Keratinocyte (primary cell): ENCODE results near the gene UBE2J2. TPM values are rescaled to one million over a fixed set of nuclear protein-coding genes. Genes with fewer than 3 reads are reported as not detected.

ENCODE experiments used
- DNase-seq: peaks from one replicate; pipeline ENCODE4 v3.0.0-alpha.2; 2011; ENCODE audit warnings: low read depth, missing footprints, low spot score
- FAIRE-seq: peaks from 2 replicates; lab custom pipeline; 2011; peaks lifted over from hg19 to GRCh38; lab: Jason Lieb, UNC
- H2AFZ ChIP-seq: 2 replicates; pipeline ENCODE4 v1.6.0; 2012; ENCODE audit warnings: low read length, control low read depth, inconsistent platforms; ENCODE audit not compliant: control insufficient read depth
- H3K27ac ChIP-seq: 2 replicates; pipeline ENCODE4 v1.5.1; 2011; ENCODE audit warnings: low read length; ENCODE audit not compliant: control insufficient read depth, insufficient read depth
- H3K27me3 ChIP-seq: 3 replicates; pipeline ENCODE4 v1.6.0; 2011; ENCODE audit warnings: low read length; ENCODE audit not compliant: control insufficient read depth, insufficient read depth; ENCODE audit errors: extremely low read depth
- H3K36me3 ChIP-seq, 2 experiments: 2 replicates in 1 of 2; 3 replicates in 1 of 2; pipeline ENCODE4 v1.5.1; 2011; ENCODE audit warnings: low read length in 2 of 2, mild to moderate bottlenecking in 1 of 2; ENCODE audit not compliant: control insufficient read depth in 2 of 2, insufficient read depth in 2 of 2; ENCODE audit errors: extremely low read depth in 1 of 2
- H3K4me1 ChIP-seq: 3 replicates; pipeline ENCODE4 v1.5.1; 2011; ENCODE audit warnings: low read length; ENCODE audit not compliant: control insufficient read depth, insufficient read depth; ENCODE audit errors: extremely low read depth
- H3K4me2 ChIP-seq: 3 replicates; pipeline ENCODE4 v1.6.0; 2011; ENCODE audit warnings: low read depth, low read length; ENCODE audit not compliant: control insufficient read depth, insufficient read depth; ENCODE audit errors: extremely low read depth
- H3K4me3 ChIP-seq, 3 experiments: fragments of 200-600 bp in 1 of 3; sonication (generic) in 1 of 3; 2 replicates in 2 of 3; 3 replicates in 1 of 3; pipeline ENCODE4 v1.5.1; 2011 to 2016; ENCODE audit warnings: low read length in 3 of 3, mild to moderate bottlenecking in 3 of 3, control low read depth in 2 of 3, inconsistent platforms in 1 of 3, low read depth in 1 of 3, mixed read lengths in 1 of 3, mixed run types in 1 of 3, moderate library complexity in 1 of 3; ENCODE audit not compliant: control insufficient read depth in 2 of 3, insufficient read depth in 2 of 3; ENCODE audit errors: extremely low read depth in 1 of 3
- H3K79me2 ChIP-seq: 2 replicates; pipeline ENCODE4 v1.6.0; 2012; ENCODE audit warnings: low read length; ENCODE audit not compliant: control insufficient read depth, insufficient read depth
- H3K9ac ChIP-seq: 3 replicates; pipeline ENCODE4 v1.6.0; 2011; ENCODE audit warnings: low read length; ENCODE audit not compliant: control insufficient read depth, insufficient read depth; ENCODE audit errors: extremely low read depth
- H3K9me1 ChIP-seq: 3 replicates; pipeline ENCODE4 v1.6.0; 2011; ENCODE audit warnings: low read length; ENCODE audit not compliant: control insufficient read depth, insufficient read depth; ENCODE audit errors: extremely low read depth
- H3K9me3 ChIP-seq: 2 replicates; pipeline ENCODE4 v1.5.1; 2012; ENCODE audit warnings: low read depth, low read length; ENCODE audit not compliant: control insufficient read depth
- H4K20me1 ChIP-seq: 3 replicates; pipeline ENCODE4 v1.6.0; 2011; ENCODE audit warnings: low read length; ENCODE audit not compliant: control insufficient read depth, insufficient read depth; ENCODE audit errors: extremely low read depth
- CTCF ChIP-seq, 3 experiments: IDR thresholded peaks in 1 of 3; conservative IDR thresholded peaks in 1 of 3; optimal IDR thresholded peaks in 1 of 3; 2 replicates in 2 of 3; 3 replicates in 1 of 3; pipeline versions ENCODE3 to v1.5.1; 2011; ENCODE audit warnings: low read length in 3 of 3, mild to moderate bottlenecking in 3 of 3, moderate library complexity in 2 of 3, control low read depth in 1 of 3, inconsistent platforms in 1 of 3; ENCODE audit not compliant: insufficient read depth in 2 of 3; ENCODE audit errors: extremely low read depth in 1 of 3
- EZH2 ChIP-seq: IDR thresholded peaks from one replicate; pipeline ENCODE4 v1.6.1; 2012; ENCODE audit warnings: inconsistent platforms, mild to moderate bottlenecking, low read length, moderate library complexity
- dilution Hi-C: fragments of 300-500 bp; cut with MboI; formaldehyde crosslinking; loops from one replicate; pipeline ENCODE4 v1.7.0; 2020; ENCODE audit warnings: low sequenced_read_pairs; ENCODE audit not compliant: extremely low pct_ligation_motif_present
- polyA plus RNA-seq, 5 experiments: library from polyadenylated mRNA; depleted of rRNA in 3 of 5; stranded (reverse) in 3 of 5; stranded (forward) in 1 of 5; unstranded in 1 of 5; fragments of >200 nt; gene quantifications; 1 replicate in 1 of 5; 2 replicates in 3 of 5; 3 replicates in 1 of 5; pipeline versions ENCODE4 v1.2.1 to v1.2.3, GENCODE V29; 2011 to 2012; ENCODE audit warnings: missing spikeins in 2 of 5, low read depth in 1 of 5, low replicate concordance in 1 of 5

UBE2J2 gene
- polyA plus RNA-seq, 1 donor (not counting 4 experiments of a cell fraction or from before 2014, with no cell fraction given) = 27.0 TPM

GRCh38 chr1:1268284-1268682 lies 5.4 kb downstream of the UBE2J2 start:
- DNase-seq (no peak), FAIRE-seq (no peak)
- Histone ChIP-seq H3K36me3 (peaks cover 22 to 27% of the 10 kb centered on the region in 2 experiments), H3K4me3 (no peak overlapping the region), H3K79me2 (peaks cover 70% of the 10 kb centered on the region), H3K4me2 (no peak overlapping the region), H3K9me1 (peaks cover 7% of the 10 kb centered on the region), H3K4me1 (peaks cover 31% of the 10 kb centered on the region), H4K20me1 (peaks cover 24% of the 10 kb centered on the region), H2AFZ (no peak overlapping the region), H3K9me3 (no peaks in the 10 kb centered on the region), H3K27me3 (no peaks in the 10 kb centered on the region), H3K27ac (no peak overlapping the region), H3K9ac (no peak overlapping the region)
- TF ChIP-seq EZH2 = no peak
- no peak for TF ChIP-seq CTCF (optimal IDR thresholded peaks at IDR 0.05 in 1 of 3, IDR thresholded peaks at IDR 0.05 in 1 of 3, conservative IDR thresholded peaks at IDR 0.05 in 1 of 3; ENCODE audit: extremely low read depth in 1 of 3, insufficient read depth in 2 of 3, low read length in 3 of 3)
- dilution Hi-C loops = no loop called here

- H3K9me1 ChIP-seq = peaks cover 7% of the 10 kb centered on the region
- dilution Hi-C loops = no loop called here
- H3K4me3 ChIP-seq = no peak overlapping the region
- peaks cover 64% of the 10 kb centered on the region for H3K79me2 ChIP-seq
- no peak overlapping the region for H3K27ac ChIP-seq
- FAIRE-seq = no peak
- no peaks in the 10 kb centered on the region for H3K27me3 ChIP-seq
- TF ChIP-seq EZH2 (no peak), CTCF (optimal IDR thresholded peaks at IDR 0.05 in 1 of 3, IDR thresholded peaks at IDR 0.05 in 1 of 3, conservative IDR thresholded peaks at IDR 0.05 in 1 of 3; ENCODE audit: extremely low read depth in 1 of 3, insufficient read depth in 2 of 3, low read length in 3 of 3) (no peak)
- no peaks in the 10 kb centered on the region for H3K9me3 ChIP-seq
- peaks cover 22% of the 10 kb centered on the region for H4K20me1 ChIP-seq
- H3K4me2 ChIP-seq = no peak overlapping the region
- H2AFZ ChIP-seq = no peak overlapping the region
- no peak overlapping the region for H3K9ac ChIP-seq
- no peak for DNase-seq
- peaks cover 28 to 33% of the 10 kb centered on the region in 2 experiments for H3K36me3 ChIP-seq
- H3K4me1 ChIP-seq = peaks cover 29% of the 10 kb centered on the region
Measured at GRCh38 chr1:1267488-1268283, 6.0 kb downstream of the UBE2J2 start.
